ENCODE results near the gene GFOD1.
A peak's percentile ranks its signal among the peaks of the same experiment; 100 is the strongest.

The GFOD1 gene

DNA sequence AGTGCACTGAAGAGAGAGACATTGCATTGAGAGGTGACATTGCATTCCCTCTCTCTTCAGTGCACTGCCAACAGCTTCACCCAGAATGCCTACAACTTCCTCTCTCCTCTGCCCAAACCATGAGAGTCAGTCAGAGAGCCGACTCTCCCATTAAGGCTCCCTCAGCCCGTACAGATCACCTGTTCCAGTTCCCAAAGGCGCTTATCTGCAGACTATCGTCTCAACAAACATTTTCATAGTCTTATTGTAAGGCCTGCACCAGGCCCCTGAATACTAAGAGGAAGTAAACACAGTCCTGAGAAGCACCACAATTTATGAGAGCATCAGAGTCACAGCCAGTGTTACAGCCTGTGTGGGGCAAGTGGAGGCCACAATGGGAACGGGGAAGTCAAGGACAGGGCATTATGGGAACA lies 53.7 kb downstream of the GFOD1 start:
- in situ Hi-C loops (cut with MboI; ENCODE audit: low pct_unique_long_range_greater_than_20kb, low sequenced_read_pairs) = no loop called here
- peak; percentile 73 for DNase-seq

DNA sequence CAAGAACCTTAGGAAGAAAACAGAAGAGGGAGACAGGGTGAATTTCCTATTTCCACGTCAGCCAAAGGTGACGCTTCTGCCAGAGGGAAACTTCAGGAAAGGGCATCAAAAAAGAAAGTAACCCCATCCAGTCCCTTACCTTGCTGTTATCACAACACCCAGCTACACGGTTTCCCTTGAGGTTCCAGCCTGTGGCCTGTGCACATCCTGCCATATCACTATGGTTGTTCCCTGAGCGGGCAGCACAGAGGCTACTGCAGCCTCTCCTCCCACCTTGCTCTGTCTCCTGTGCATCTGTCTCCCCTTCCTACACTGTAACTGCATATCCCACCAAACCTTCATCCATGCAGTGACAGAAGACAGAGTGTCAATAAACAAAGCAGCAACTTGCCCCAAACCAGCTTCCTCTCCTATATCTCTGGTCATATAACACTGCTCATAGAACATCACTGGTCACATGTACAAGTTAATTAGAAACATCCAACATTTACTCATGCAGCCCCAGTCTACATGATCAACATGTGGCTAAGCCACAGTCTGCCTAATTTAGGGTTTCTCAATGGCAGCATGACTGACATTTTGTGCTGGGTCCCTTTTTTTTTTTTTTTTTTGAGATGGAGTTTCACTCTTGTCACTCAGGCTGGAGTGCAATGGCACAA lies 54.7 kb downstream of the GFOD1 start:
- DNase-seq = no peak
- in situ Hi-C loops (cut with MboI; ENCODE audit: low pct_unique_long_range_greater_than_20kb, low sequenced_read_pairs) = no loop called here

DNA sequence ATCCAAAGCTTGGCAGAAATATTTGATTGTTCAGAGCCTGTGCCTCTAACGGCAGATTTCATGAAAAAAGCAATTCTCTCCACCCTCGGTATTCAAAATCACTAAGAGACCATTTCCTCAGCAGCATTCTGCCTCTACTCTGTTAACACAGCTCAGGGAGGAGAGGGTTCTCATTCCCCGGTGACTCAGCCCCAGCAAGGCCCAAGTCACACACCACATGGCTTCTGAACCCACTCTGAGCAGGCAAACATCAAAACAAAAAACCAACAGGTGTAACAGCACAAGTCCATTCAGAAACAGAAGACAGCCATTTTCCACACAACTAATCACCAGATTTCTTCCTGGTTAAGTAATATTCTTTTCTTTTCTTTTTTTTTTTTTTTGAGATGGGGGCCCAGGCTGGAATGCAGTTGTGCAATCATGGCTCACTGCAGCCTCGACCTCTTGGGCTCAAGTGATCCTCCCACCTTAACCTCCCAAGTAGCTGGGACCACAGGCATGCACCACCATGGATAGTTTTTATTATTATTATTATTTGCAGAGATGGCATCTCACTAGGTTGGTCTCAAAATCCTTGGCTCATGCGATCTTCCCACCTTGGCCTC lies 55.4 kb downstream of the GFOD1 start:
- in situ Hi-C loops (cut with MboI; ENCODE audit: low pct_unique_long_range_greater_than_20kb, low sequenced_read_pairs) = no loop called here
- DNase-seq = no peak

DNA sequence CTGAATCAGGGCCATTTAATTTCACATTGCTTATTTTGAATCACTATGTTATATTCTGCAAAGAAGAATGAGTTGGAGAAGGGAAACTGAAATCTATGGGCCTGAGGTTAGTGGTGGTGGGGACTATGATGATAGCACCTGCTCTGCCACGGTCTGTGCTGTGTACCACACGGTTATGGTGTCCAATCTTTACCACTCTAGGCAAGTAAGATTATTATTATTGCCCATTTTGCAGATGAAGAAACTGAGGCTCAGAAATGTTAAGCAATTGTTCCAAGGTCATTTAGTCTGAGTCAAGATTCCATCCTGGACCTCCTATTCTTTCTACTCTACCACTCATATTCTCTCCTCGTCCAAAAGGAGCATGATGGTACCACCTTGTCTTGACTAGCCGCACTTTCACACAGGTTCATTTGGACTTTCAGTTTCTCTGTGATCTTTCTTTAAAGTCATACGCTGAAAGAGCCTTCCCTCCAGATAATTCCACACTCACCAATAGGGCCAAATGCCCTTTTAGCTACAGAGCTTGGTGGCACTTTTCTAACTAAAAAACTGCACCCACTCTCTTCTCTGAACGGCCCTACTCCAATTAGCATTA lies 56.2 kb downstream of the GFOD1 start:
- in situ Hi-C loops (cut with MboI; ENCODE audit: low pct_unique_long_range_greater_than_20kb, low sequenced_read_pairs) = no loop called here
- DNase-seq = no peak

DNA sequence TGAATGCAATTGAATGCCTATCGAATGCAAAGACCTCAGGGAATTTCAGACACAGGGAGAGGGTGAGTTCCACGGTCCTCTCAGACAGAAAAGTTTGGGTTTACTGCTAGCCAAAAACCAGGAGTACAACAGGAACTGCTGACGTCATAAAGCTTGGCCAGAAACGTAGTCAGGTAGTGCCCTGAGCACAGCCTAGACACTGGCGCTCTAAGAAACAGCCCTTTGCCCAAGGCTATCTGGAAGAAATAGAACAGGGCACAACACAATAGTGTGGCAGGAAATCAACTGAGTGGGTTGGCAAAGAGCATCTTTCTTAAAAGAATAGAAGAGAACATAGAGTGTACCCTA lies 58.0 kb downstream of the GFOD1 start:
- DNase-seq = no peak
- in situ Hi-C loops (cut with MboI; ENCODE audit: low pct_unique_long_range_greater_than_20kb, low sequenced_read_pairs) = no loop called here

DNA sequence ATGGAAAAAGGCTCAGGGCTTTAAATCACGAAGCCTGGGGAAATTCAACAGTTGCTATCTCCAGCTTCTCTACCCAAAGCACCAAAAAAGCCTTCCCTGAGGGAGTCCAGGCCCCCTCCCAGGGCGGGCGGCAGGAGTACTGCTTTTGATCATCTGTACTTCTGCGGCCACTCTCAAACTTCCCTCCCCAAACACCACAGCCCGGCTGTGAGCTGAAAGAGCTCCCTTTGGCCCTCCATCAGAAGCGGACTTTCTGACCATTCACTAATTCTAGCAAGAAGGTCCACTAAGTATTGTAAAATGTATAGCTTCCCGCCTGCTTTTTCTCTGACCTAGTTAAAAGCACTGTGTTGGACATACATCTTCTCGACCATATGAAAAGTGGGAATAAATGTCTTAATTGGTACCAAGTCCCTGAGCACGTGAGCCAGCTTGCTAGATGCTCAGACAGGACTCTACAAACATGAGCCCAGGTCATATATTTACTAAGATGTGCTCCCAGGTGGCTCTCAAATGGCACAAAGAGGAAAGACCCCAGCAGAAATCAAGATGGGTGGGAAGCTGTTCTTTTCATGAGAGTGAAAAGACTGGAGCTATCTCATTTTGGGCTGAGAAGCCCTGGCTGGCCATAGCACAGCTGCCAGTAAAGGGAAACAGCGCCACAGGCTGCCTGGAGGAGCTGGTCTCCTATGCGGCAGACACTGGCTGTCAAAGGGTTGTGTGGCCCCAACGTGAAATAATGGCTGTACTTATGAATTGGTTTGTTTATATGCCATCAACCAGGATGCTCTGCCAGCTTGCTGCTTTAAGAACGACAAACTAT lies 58.6 kb downstream of the GFOD1 start:
- in situ Hi-C loops (cut with MboI; ENCODE audit: low pct_unique_long_range_greater_than_20kb, low sequenced_read_pairs) = no loop called here
- DNase-seq = no peak

DNA sequence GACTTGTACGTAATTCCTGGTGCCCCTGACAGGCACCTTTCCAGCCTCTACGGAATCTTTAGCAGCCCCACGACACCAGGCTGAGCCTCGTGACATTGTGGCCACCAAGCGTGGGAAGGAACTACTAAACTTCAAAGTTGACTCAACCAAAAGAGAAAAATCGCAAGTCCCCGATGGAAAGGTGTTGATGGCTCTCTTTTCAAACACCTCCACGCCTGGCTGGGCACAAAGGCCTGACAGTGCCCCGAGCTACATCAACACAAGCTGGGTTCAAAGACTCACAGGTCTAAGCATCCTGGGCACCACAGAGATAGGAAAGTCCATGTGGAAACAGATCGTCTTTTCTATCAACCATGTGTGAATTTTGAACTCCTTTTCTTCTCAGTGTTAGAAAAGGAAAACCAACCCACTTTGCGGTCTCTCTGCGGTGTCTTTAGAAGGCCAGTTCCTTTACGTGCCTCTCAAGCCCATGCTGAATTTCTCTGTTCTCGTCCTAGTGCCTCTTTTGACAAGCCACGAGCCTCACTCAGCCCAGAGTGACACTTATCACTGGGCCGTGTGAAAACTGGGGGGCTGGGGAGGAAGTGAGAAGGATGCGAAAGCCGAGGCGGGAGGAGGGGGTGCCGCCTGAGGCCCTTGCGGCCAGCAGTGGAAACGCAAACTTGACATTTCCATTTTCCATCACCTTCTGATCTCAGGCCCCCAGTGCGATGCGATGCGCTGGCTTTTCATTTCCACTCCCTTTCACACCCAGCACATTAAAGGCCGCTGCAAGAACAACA lies 59.4 kb downstream of the GFOD1 start:
- DNase-seq = peak; percentile 87
- in situ Hi-C loops (cut with MboI; ENCODE audit: low pct_unique_long_range_greater_than_20kb, low sequenced_read_pairs) = no loop called here

DNA sequence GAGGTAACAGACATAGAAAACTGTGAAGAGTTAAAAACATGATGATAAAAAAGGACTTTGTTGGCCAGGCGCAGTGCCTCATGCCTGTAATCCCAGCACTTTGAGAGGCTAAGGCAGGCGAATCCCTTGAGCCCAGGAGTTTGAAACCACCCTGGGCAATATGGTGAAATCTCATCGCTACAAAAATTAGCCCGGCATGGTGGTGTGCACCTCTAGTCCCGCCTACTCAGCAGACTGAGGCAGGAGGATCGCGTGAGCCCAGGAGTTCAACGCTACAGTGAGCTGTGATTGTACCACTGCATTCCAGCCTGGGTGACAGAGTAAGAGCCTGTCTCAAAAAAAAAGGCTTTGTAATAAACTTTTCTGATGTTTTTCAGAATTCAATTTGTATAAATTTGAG lies 60.1 kb downstream of the GFOD1 start:
- DNase-seq = no peak
- in situ Hi-C loops (cut with MboI; ENCODE audit: low pct_unique_long_range_greater_than_20kb, low sequenced_read_pairs) = no loop called here

DNA sequence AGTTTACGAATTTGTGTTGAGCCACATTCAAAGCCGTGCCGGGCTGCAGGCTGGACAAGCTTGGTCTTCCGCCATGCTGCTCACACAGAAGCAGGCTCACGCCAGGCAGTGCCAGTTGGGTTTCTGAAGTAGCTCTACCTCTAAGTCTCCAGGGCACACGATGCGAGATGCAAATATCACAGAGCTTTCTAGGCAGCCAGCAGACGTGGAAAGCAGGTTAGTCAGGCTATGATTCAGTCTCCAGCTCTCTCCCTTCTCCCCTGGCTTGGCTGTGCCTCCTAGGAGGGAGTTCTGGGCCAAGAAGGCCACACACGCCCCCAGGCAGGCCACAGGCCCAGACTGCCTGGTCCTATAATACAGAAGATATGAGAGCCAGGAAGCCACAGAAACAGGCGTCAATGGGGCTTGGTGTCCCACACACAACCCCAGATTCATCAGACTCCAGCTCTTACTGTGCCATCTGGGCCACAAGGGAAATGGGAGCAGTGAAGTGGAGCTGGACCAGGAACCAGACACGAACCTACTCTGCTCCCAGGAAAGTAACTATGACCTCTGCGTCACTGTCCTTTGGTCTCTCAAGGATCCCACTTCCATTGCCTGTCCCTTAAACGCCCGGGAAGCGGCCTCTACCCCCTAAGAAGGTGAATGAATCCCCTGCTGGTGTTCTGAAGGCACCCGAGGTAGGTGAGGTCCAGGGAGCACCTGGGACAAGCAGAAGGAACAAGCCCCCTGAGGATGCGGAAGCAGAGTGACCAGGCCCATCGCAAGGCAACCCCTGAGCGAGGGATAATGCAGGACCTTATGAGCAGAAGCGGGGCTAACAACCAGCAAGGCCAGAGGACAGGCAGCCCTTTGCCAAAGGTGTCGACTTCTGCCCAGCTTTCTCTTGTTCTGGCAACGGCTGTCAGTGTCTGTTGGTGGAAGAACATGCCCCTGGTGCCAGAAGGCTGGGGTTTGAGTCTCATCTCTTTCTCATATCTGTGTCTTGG lies 61.2 kb downstream of the GFOD1 start:
- in situ Hi-C loops (cut with MboI; ENCODE audit: low pct_unique_long_range_greater_than_20kb, low sequenced_read_pairs) = no loop called here

DNA sequence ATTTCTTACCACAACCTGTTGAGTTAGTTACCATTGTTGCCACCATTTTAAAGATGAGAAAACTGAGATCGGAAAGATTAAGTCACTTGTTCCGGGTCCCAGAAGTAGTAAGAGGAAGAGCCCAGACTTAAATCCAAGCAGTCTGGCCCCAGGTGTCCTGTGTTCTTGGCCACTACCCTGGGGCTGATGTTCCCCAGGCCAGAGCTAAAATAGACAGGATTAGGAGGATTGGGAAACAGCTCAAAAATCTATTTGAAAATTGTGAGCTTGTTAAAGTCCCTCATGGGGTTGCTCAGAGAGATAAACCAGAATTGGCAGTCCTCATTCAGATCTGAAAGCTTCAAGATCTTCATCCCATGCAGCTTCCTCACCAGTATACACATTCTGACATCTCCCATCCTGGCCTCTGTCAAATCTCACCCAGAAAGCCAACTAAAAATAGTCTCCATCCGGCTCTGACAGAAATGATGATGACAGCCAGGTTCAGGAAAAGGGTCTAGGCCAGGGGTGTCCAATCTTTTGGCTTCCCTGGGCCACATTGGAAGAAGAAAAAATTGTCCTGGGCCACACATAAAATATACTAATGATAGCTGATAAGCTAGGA lies 62.0 kb downstream of the GFOD1 start:
- in situ Hi-C loops (cut with MboI; ENCODE audit: low pct_unique_long_range_greater_than_20kb, low sequenced_read_pairs) = no loop called here
- no peak for DNase-seq

More for the DNA sequence above, 61.2 kb downstream of the GFOD1 start:
- no peak for DNase-seq

DNA sequence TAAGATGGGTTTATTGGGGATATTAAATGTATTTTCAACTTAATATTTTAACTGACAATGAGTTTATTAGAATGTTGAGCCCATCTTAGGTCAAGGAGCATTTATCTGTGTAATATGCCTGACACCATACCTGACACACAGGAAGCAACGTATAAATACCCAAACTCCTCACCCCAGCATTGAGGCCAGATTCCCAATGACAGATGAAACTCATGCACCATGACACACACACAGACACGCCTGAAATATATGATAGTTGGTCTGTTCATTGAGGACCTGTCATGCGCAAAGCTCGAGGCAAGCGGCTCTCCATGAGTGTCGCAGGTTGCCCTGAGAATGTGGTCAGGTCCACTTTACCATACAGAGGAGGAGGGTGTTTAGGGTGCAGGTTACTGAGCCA lies 64.1 kb downstream of the GFOD1 start:
- in situ Hi-C loops (cut with MboI; ENCODE audit: low pct_unique_long_range_greater_than_20kb, low sequenced_read_pairs) = no loop called here

DNA sequence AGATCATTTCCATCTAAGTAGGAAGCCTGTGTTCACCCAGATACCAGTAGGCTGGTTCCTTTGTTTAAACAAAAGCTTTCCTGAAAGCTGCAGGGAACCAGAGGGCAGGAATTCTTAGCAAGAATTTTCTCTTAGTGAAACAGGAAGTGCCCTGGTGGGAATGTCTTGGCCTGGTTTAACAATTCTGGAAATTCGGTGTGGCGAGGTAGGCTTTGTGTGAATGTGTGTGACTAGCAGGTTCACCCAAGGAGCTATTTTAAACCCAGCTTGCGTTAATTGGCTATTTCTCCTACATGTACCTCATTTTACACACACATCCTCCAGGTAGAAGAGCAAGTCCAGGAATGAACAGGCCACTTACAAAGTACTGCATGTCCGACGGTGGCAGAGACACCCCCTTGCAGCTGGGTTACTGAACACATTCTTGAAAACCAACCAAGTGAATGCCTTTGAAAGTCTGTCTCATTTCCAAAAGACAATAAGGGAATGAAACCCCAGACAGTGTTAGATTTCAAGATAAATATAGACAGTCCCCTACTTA lies 64.6 kb downstream of the GFOD1 start:
- no peak for DNase-seq
- in situ Hi-C loops (cut with MboI; ENCODE audit: low pct_unique_long_range_greater_than_20kb, low sequenced_read_pairs) = no loop called here

More for the DNA sequence above, 64.1 kb downstream of the GFOD1 start:
- no peak for DNase-seq

DNA sequence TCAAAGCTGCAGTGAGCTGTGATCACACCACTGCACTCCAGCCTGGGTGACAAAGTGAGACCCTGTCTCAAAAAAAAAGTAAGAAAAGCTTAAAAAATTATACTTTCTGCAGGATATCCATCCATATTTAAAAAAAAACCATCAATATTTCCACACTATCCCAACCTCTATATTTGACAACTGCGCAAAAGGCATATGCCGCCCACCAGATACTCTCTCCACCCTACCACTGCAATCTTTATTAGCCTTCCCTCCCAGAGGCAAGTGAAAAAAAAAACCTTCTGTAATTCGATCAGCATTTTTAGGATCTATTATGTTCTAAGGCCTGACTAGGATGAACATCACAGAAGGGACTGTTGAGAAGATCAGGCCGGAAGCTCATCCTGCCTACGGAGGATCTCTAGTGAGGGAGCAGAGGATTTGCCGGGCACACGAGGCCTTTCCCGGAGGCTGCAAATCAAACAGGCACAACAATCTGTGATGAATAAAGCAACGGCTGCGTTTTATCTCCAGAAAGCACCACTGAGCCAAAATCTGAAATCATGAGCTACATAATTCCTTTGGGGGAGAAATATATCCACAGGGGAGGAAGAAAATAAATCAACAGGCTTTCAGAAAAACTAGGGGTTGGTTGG lies 65.9 kb downstream of the GFOD1 start:
- in situ Hi-C loops (cut with MboI; ENCODE audit: low pct_unique_long_range_greater_than_20kb, low sequenced_read_pairs) = no loop called here

DNA sequence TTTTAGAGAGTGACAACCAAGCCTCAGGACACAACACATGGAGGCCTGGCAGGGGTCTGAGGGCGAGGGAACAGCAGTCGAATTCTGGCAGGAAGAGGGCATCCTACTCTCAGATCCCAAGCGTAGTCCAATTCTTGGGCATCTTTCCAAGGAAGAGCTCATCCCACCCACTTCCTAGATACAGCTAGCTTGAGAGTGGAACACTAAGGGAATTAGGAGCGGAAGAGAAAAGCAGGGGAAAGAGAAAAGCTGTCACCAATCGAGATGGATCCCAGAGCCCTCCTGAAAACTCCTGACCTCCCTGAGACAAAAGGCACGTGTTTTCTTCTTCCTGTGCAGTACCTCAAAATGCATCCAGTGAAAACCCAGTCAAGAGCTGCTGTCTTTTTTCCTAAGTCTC lies 67.1 kb downstream of the GFOD1 start:
- in situ Hi-C loops (cut with MboI; ENCODE audit: low pct_unique_long_range_greater_than_20kb, low sequenced_read_pairs) = no loop called here

More for the DNA sequence above, 65.9 kb downstream of the GFOD1 start:
- no peak for DNase-seq

DNA sequence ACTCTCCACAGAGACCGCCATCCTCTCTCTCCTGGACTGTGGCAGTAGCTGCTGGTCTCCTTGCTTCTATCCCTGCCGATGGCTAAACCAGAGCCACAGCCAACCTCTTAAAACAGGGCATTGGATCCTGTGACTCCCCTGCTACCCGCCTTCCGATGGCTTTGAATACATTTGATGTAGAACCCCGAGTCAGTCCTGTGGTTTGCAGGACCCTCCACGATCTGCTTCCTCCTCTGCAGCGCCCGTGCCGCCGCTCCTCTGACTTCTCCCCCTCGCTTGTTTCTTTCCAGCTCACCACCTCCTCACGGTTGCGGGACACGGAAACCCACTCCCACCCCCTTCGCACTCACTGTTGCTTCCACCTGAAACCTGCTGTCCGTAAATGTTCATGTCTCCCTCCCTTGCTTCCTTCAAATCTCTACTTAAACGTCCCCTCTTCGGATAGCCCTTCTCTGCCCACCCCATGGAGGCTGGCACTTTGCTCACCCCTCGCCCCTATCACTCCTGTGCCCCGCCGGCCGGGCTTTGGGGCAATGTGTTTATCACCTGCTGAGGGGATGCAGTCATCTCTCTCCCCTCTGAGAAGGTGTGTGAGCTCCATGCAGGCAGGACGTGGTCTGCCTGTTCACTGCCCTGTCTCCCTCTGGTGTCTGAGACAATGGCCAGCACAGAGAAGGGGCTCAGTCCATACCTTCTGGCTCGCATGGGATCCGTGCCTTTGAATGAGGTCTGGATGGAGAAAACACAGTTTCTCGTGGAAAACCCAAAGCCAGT lies 67.8 kb downstream of the GFOD1 start:
- in situ Hi-C loops (cut with MboI; ENCODE audit: low pct_unique_long_range_greater_than_20kb, low sequenced_read_pairs) = no loop called here
- DNase-seq = no peak

More for the DNA sequence above, 67.1 kb downstream of the GFOD1 start:
- DNase-seq = no peak

DNA sequence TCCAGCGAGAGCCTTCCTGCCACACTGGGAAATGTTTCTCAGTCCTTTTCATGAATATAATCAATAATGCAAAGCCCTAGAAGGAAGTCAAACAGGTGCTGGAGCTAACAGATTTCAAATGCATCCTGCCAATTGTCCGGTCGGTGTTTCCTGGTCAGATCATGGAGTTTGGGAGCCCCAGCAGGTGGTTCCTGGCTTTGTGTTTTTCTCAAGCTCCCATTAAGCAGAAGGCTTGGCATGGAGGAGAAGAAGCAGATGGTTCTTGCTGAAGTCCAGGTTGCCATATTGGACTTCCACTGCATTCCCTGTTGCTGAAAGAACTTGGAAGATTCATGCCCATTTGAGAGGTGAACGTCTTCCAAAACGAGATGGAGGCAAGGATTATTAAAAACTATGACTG lies 68.6 kb downstream of the GFOD1 start:
- in situ Hi-C loops (cut with MboI; ENCODE audit: low pct_unique_long_range_greater_than_20kb, low sequenced_read_pairs) = no loop called here
- no peak for DNase-seq
